ENCODE data around the gene STIP1.
A peak's percentile ranks its signal among the peaks of the same experiment; 100 is the strongest.

The STIP1 gene

GRCh38 chr11:64185693-64186491 is at the start of gene STIP1:
Gene STIP1 (plus strand): TSS chr11:64186171. CDS start chr11:64186262, 91 bp downstream.
- POLR2A ChIA-PET: interaction anchor here (0.6 to 2.3 kb wide), 17 partner anchors 10 to 1345 kb away, joined by 3 to 10 read pairs (median 4); partner anchors contain the start of genes DNAJC4, ESRRA, NUDT22 and PLCB3
- peak; percentile 69 for TF ChIP-seq CTCF (IDR thresholded peaks at IDR 0.05; ENCODE audit: insufficient read depth, low read length, missing control alignments)

GRCh38 chr11:64136765-64137441 is 49.1 kb upstream of the STIP1 start:
- DNase-seq (ENCODE audit: low read depth, low spot score): no peak
- H3K4me3 ChIP-seq (ENCODE audit: low read depth, low read length): no peak overlapping the region
- ChIA-PET CTCF (interaction anchor here (0.8 to 6.6 kb wide), 7 partner anchors 9 to 299 kb away, joined by 3 to 67 read pairs (median 3); no protein-coding TSS in a partner anchor), POLR2A (interaction anchor here (1.1 kb wide), 1 partner anchor 44 kb away, joined by 3 read pairs; no protein-coding TSS in a partner anchor)
- no peak for TF ChIP-seq CTCF (IDR thresholded peaks at IDR 0.05; ENCODE audit: insufficient read depth, low read length, missing control alignments)

More at GRCh38 chr11:64185693-64186491, at the start of gene STIP1:
- peak within 1 kb of the TSS; percentile 71 for H3K4me3 ChIP-seq (ENCODE audit: low read depth, low read length)
- CTCF ChIA-PET: interaction anchor here (1.2 to 12.0 kb wide), 10 partner anchors 10 to 185 kb away, joined by 3 to 121 read pairs (median 6); partner anchors contain the start of genes FERMT3 and PLCB3
- peak; percentile 100 for DNase-seq (ENCODE audit: low read depth, low spot score)

GRCh38 chr11:64138398-64138797 is 47.6 kb upstream of the STIP1 start:
- no peak for TF ChIP-seq CTCF (IDR thresholded peaks at IDR 0.05; ENCODE audit: insufficient read depth, low read length, missing control alignments)

GRCh38 chr11:64139049-64139448 is 46.9 kb upstream of the STIP1 start:
- POLR2A ChIA-PET: no interaction called here
- TF ChIP-seq CTCF (IDR thresholded peaks at IDR 0.05; ENCODE audit: insufficient read depth, low read length, missing control alignments): no peak
- CTCF ChIA-PET: interaction anchor here (1.6 to 5.6 kb wide), 2 partner anchors 10 to 14 kb away, joined by 5 to 44 read pairs; no protein-coding TSS in a partner anchor
- H3K4me3 ChIP-seq (ENCODE audit: low read depth, low read length): no peak overlapping the region
- no peak for DNase-seq (ENCODE audit: low read depth, low spot score)

More at GRCh38 chr11:64138398-64138797, 47.6 kb upstream of the STIP1 start:
- ChIA-PET POLR2A (no interaction called here), CTCF (interaction anchor here (1.4 to 5.6 kb wide), 3 partner anchors 11 to 301 kb away, joined by 3 to 44 read pairs (median 15); no protein-coding TSS in a partner anchor)
- no peak overlapping the region for H3K4me3 ChIP-seq (ENCODE audit: low read depth, low read length)
- no peak for DNase-seq (ENCODE audit: low read depth, low spot score)

- CTCF ChIA-PET: interaction anchor here (1.6 to 17.9 kb wide), 3 partner anchors 9 to 136 kb away, joined by 5 to 591 read pairs (median 44); no protein-coding TSS in a partner anchor
- POLR2A ChIA-PET: no interaction called here
- TF ChIP-seq CTCF (IDR thresholded peaks at IDR 0.05; ENCODE audit: insufficient read depth, low read length, missing control alignments): no peak
- H3K4me3 ChIP-seq (ENCODE audit: low read depth, low read length): no peak overlapping the region
- no peak for DNase-seq (ENCODE audit: low read depth, low spot score)
Observed at GRCh38 chr11:64140082-64140481, 45.9 kb upstream of the STIP1 start.

Measured in AG04449 (cell line).